HG03520 (cell line): ENCODE data around the gene FAM168A.

Experiments
- ATAC-seq: cut with Tn5 transposase; IDR thresholded peaks from one replicate; pipeline ENCODE4 v1.9.1; 2021; ENCODE audit warnings: mild to moderate bottlenecking, moderate library complexity; ENCODE audit not compliant: unreplicated experiment

FAM168A gene

GRCh38 chr11:73355109-73355508 is 242.8 kb downstream of the FAM168A start:
- ATAC-seq, result no peak

DNA sequence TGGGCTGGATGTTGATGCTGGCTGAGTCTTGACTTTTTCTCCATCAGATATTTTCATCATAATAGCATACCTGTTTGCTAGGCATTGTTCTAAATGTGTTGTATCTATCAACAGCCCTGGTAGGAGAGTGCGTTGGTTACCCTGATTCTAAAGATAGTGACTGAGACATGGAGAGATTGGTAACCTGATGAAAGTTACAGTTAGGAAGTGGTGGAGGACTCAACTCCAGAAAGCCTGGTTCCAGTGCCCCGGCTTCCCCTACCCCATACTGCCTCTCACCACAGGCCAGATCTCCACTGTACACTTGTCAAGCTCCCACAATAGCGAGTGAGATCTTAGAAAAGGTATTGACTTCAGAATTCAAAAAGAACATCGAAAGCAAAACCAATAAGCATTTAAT is 244.5 kb downstream of the FAM168A start:
- ATAC-seq, result no peak

GRCh38 chr11:73350908-73351636 is 246.8 kb downstream of the FAM168A start:
- ATAC-seq, result no peak
